GM12878 (cell line): ENCODE measurements around the gene PRR12. TPM values are rescaled to one million over a fixed set of nuclear protein-coding genes. Genes with fewer than 3 reads are reported as not detected.

Experiments
- CHD4 ChIP-seq: fragments of 200-600 bp; sonication (generic); IDR thresholded peaks from 2 replicates; pipeline ENCODE4 v1.6.1; 2016; ENCODE audit warnings: mild to moderate bottlenecking
- E2F8 ChIP-seq: fragments of 450-650 bp; IDR thresholded peaks from 2 replicates; pipeline ENCODE4 v1.6.1; 2018; ENCODE audit warnings: mild to moderate bottlenecking, low read depth, moderate library complexity; ENCODE audit not compliant: partially characterized antibody
- FOXM1 ChIP-seq: IDR thresholded peaks from 2 replicates; pipeline ENCODE4 v1.6.1; 2012; ENCODE audit warnings: low read depth, mild to moderate bottlenecking, inconsistent platforms, low read length, moderate library complexity
- MEF2A ChIP-seq: IDR thresholded peaks from 2 replicates; pipeline ENCODE4 v1.6.1; 2011; ENCODE audit warnings: low read depth, mild to moderate bottlenecking, low read length, moderate library complexity; ENCODE audit not compliant: insufficient read depth
- PBX3 ChIP-seq: IDR thresholded peaks from 2 replicates; pipeline ENCODE4 v1.6.1; 2011; ENCODE audit warnings: mild to moderate bottlenecking, low read depth, low read length, moderate library complexity; ENCODE audit not compliant: insufficient replicate concordance
- SIN3A ChIP-seq: IDR thresholded peaks from 2 replicates; pipeline ENCODE4 v1.6.1; 2012; ENCODE audit warnings: low read depth, low read length, improper control_type of control experiment
- ZNF207 ChIP-seq: fragments of 450-650 bp; IDR thresholded peaks from 2 replicates; pipeline ENCODE4 v1.6.1; 2014; ENCODE audit warnings: antibody characterized with exemption, mild to moderate bottlenecking, borderline replicate concordance
- polyA plus RNA-seq, 11 experiments: library from polyadenylated mRNA; depleted of rRNA in 4 of 11; unstranded in 6 of 11; stranded (reverse) in 5 of 11; fragments of >200 nt; fragmentation: Nextera tagmentation in 4 of 11; fragmentation: Illumina TruSeq in 1 of 11; extraction: Ambion mirVana in 4 of 11; extraction: Trizol in 1 of 11; gene quantifications; 1 replicate in 1 of 11; 2 replicates in 10 of 11; pipeline versions ENCODE4 v1.2.1 to v1.2.3, GENCODE V29; 2011 to 2016; ENCODE audit warnings: inconsistent platforms in 2 of 11, missing spikeins in 2 of 11, low read depth in 1 of 11
- total RNA-seq, 4 experiments: library from RNA; depleted of rRNA in 3 of 4; stranded (reverse); fragments of >200 nt in 3 of 4; fragmentation: Illumina TruSeq in 1 of 4; extraction: Trizol in 1 of 4; gene quantifications; 2 replicates each; pipeline versions ENCODE4 v1.2.1 to v1.2.3, GENCODE V29; 2013 to 2021
- TF ChIP-seq, protein P1 (sequence below): fragments of 450-650 bp; IDR thresholded peaks from 2 replicates; pipeline ENCODE4 v1.6.1; 2017; ENCODE audit warnings: mild to moderate bottlenecking

The PRR12 gene
- total and polyA plus RNA-seq, 10 of the 15 experiments (the other 5 are each of a cell fraction or from before 2014, with no cell fraction given): 0.02 to 25.3 (median 1.6) TPM

DNA sequence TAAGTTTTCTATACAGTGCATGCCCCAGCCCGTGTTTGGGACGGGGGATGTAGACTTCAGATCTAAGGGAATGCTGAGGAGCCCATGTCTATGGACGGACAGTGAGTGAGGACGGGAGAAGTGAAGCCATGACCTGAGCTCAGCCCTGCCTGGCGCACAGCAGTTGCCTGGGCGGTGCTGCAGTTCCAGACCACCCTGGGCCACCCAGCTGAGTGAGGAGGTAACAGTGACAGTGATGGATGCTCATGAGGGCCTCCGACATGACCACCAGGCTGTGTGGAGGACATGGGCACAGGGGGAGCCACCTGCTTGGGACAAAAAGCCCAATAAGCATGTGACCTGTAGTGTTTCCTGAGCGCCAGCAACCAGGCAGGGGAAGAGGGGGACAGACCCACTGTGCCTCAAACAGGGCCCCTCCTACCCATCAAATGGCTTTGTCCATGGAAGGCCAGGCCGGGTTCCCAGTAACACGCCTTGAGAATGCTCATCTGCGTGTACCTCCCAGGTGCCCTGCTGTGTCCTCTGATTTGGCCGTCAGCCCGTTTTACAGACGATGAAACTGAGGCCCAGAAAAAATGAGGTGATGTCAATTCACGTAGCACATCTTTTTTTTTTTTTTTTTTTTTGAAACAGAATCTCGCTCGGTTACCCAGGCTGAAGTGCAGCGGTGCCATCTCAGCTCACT is 33.2 kb upstream of the PRR12 start (continued):
- TF ChIP-seq E2F8 (no peak), CHD4 (no peak), ZNF207 (no peak), PBX3 (no peak), MEF2A (no peak), FOXM1 (no peak), SIN3A (no peak)
- TF ChIP-seq, protein P1, sequence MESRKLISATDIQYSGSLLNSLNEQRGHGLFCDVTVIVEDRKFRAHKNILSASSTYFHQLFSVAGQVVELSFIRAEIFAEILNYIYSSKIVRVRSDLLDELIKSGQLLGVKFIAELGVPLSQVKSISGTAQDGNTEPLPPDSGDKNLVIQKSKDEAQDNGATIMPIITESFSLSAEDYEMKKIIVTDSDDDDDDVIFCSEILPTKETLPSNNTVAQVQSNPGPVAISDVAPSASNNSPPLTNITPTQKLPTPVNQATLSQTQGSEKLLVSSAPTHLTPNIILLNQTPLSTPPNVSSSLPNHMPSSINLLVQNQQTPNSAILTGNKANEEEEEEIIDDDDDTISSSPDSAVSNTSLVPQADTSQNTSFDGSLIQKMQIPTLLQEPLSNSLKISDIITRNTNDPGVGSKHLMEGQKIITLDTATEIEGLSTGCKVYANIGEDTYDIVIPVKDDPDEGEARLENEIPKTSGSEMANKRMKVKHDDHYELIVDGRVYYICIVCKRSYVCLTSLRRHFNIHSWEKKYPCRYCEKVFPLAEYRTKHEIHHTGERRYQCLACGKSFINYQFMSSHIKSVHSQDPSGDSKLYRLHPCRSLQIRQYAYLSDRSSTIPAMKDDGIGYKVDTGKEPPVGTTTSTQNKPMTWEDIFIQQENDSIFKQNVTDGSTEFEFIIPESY: no peak
